Panc1 (cell line): ENCODE data around the gene ZBTB12. TPM values are rescaled to one million over a fixed set of nuclear protein-coding genes. Genes with fewer than 3 reads are reported as not detected.

ENCODE experiments used
- ATAC-seq: fragments of 200-7000 bp; cut with Tn5 transposase; 2 replicates; pipeline ENCODE4 v1.9.1; 2020; ENCODE audit warnings: mild to moderate bottlenecking, moderate library complexity
- Bru-seq: library from RNA; stranded (reverse); fragments of 400-500 nt; gene quantifications from one replicate; lab custom pipeline; 2021; lab: Mats Ljungman, UMichigan
- BruChase-seq, 2 experiments: library from RNA; stranded (reverse); fragments of 400-500 nt; gene quantifications; one replicate each; lab custom pipeline; 2021; lab: Mats Ljungman, UMichigan
- BruUV-seq: library from RNA; stranded (reverse); fragments of 400-500 nt; replicated peaks from 2 replicates; lab custom pipeline; 2021; lab: Mats Ljungman, UMichigan
- CTCF ChIA-PET: fragments of 300-600 bp; sonication (Branson Sonifier 250); formaldehyde crosslinking; loops from one replicate; lab custom pipeline; 2022; ENCODE audit warnings: antibody characterized with exemption; lab: Charles Lee
- POLR2A ChIA-PET: fragments of 300-600 bp; sonication (Branson Sonifier 250); formaldehyde crosslinking; loops from one replicate; lab custom pipeline; 2022; ENCODE audit warnings: antibody characterized with exemption; lab: Charles Lee
- DNase-seq: peaks from one replicate; pipeline ENCODE4 v3.0.0-alpha.2; 2010; ENCODE audit warnings: low read depth, low spot score
- H3K27ac ChIP-seq: 2 replicates; pipeline ENCODE4 v1.5.1; 2011; ENCODE audit warnings: mild to moderate bottlenecking, low read length, inconsistent platforms
- H3K27me3 ChIP-seq: fragments of 200-500 bp; sonication (Bioruptor generic); 2 replicates; pipeline ENCODE4 v1.6.0; 2014; ENCODE audit warnings: low read length, inconsistent platforms; ENCODE audit not compliant: control insufficient read depth, insufficient read depth
- H3K36me3 ChIP-seq: fragments of 200-500 bp; sonication (Bioruptor generic); 2 replicates; pipeline ENCODE4 v1.5.1; 2014; ENCODE audit warnings: inconsistent platforms, mild to moderate bottlenecking, low read length, moderate library complexity; ENCODE audit not compliant: control insufficient read depth, insufficient read depth
- H3K4me1 ChIP-seq: 2 replicates; pipeline ENCODE4 v1.5.1; 2011; ENCODE audit warnings: inconsistent platforms, mild to moderate bottlenecking, low read length, moderate library complexity; ENCODE audit not compliant: control insufficient read depth, insufficient read depth
- H3K4me3 ChIP-seq, 2 experiments: 2 replicates each; pipeline ENCODE4 v1.5.1; 2011 to 2012; ENCODE audit warnings: low read depth in 2 of 2, low read length in 2 of 2, mild to moderate bottlenecking in 2 of 2, inconsistent platforms in 1 of 2, moderate library complexity in 1 of 2
- H3K9me3 ChIP-seq: fragments of 200-500 bp; sonication (Bioruptor generic); 2 replicates; pipeline ENCODE4 v1.5.1; 2014; ENCODE audit warnings: low read depth, mild to moderate bottlenecking, inconsistent platforms, low read length, moderate library complexity; ENCODE audit not compliant: control insufficient read depth, insufficient read depth
- POLR2AphosphoS5 ChIP-seq: IDR thresholded peaks from 2 replicates; pipeline ENCODE4 v1.6.1; 2012; ENCODE audit warnings: mild to moderate bottlenecking, low read depth, low read length, moderate library complexity
- SIN3A ChIP-seq: IDR thresholded peaks from 2 replicates; pipeline ENCODE4 v1.6.1; 2012; ENCODE audit warnings: low read depth, mild to moderate bottlenecking, low read length, moderate library complexity, borderline replicate concordance; ENCODE audit not compliant: insufficient read depth
- TCF7L2 ChIP-seq: IDR thresholded peaks from 2 replicates; pipeline ENCODE4 v1.6.1; 2011; ENCODE audit warnings: mild to moderate bottlenecking, low read depth, low read length, inconsistent platforms
- in situ Hi-C: cut with HindIII; loops from 2 replicates; pipeline ENCODE4 v1.10.0; 2016; ENCODE audit warnings: low sequenced_read_pairs, low pct_unique_long_range_greater_than_20kb
- intact Hi-C: fragments of 100-400 bp; cut with micrococcal nuclease; formaldehyde crosslinking; loops from one replicate; pipeline ENCODE4 v1.10.0; 2022; ENCODE audit not compliant: unreplicated experiment
- long read RNA-seq: library from polyadenylated mRNA; unstranded; transcript quantifications from one replicate; pipeline ENCODE4 v2.0.0, GENCODE V29; 2021; ENCODE audit not compliant: unreplicated experiment
- polyA plus RNA-seq: library from polyadenylated mRNA; unstranded; fragments of >200 nt; gene quantifications from one replicate; pipeline ENCODE4 v1.2.1, GENCODE V29; 2012; ENCODE audit warnings: missing spikeins; ENCODE audit not compliant: insufficient read length
- total RNA-seq: library from RNA; stranded (reverse); gene quantifications from one replicate; pipeline ENCODE4 v1.2.1, GENCODE V29; 2021; ENCODE audit not compliant: unreplicated experiment
- TF ChIP-seq, protein P1 (sequence below): fragments of 450-650 bp; IDR thresholded peaks from 2 replicates; pipeline ENCODE4 v1.5.1; 2017; ENCODE audit warnings: mild to moderate bottlenecking
- TF ChIP-seq, protein P2 (sequence below), 2 experiments: IDR thresholded peaks; 2 replicates each; pipeline ENCODE4 v1.6.1; 2011 to 2012; ENCODE audit warnings: low read depth in 2 of 2, control low read depth in 1 of 2, low read length in 1 of 2, mild to moderate bottlenecking in 1 of 2, moderate library complexity in 1 of 2; ENCODE audit not compliant: insufficient read depth in 1 of 2

The ZBTB12 gene, protein sequence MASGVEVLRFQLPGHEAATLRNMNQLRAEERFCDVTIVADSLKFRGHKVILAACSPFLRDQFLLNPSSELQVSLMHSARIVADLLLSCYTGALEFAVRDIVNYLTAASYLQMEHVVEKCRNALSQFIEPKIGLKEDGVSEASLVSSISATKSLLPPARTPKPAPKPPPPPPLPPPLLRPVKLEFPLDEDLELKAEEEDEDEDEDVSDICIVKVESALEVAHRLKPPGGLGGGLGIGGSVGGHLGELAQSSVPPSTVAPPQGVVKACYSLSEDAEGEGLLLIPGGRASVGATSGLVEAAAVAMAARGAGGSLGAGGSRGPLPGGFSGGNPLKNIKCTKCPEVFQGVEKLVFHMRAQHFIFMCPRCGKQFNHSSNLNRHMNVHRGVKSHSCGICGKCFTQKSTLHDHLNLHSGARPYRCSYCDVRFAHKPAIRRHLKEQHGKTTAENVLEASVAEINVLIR
- total RNA-seq (9.4 TPM), Bru-seq, nascent RNA (percentile 53 among the genes with signal in this experiment), BruChase-seq, experiment 1, labeled RNA remaining after a 2-hour chase (percentile 65 among the genes with signal in this experiment), BruChase-seq, experiment 2, labeled RNA remaining after a 6-hour chase (percentile 73 among the genes with signal in this experiment)
- 13.8 TPM for polyA plus RNA-seq
- long read RNA-seq, result 0 reads

DNA sequence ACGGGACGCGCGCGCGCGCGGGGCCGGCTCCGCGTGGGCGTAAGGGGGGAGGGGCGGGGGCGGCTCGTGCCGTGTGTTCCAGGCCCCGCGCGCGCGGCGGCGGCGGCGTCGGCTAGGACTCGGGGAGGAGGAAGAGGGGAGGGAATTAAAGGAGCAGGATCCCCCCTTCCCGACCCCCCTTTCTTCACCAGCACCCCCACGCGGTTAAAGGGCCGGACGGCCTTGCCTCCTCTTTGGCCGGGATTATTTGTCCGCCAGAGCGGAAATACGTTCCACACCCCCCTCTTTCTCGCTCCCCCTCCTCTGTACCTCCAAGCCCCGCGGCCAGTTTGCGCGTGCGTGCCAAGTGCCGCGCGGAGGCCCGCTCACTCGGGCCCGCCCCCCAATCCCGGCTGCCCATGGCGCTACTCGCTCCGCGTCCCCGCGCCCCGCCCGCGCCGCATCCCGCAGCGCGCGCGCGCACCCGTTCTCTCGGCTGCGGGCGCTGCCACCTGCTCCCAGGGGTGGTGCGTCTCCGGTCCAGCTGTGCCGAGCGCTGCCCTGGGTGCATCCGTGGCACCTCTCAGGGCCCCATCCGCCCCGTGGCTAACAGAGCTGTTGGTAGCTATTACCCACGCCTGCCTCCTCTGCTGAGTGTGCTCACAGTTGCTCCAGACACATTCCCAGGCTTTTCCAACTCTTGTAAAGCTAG, at the start of gene ZBTB12:
TSS of gene ZBTB12 (minus strand) at position 134 of the 691 bp plus-strand sequence. CDS start 781 bp downstream, outside the sequence.
- TF ChIP-seq SIN3A (peak; percentile 45; the same call in 1 of the 2 replicates), TCF7L2 (no peak), POLR2AphosphoS5 (peak; percentile 52; the same call in 1 of the 2 replicates)
- TF ChIP-seq, protein P1, sequence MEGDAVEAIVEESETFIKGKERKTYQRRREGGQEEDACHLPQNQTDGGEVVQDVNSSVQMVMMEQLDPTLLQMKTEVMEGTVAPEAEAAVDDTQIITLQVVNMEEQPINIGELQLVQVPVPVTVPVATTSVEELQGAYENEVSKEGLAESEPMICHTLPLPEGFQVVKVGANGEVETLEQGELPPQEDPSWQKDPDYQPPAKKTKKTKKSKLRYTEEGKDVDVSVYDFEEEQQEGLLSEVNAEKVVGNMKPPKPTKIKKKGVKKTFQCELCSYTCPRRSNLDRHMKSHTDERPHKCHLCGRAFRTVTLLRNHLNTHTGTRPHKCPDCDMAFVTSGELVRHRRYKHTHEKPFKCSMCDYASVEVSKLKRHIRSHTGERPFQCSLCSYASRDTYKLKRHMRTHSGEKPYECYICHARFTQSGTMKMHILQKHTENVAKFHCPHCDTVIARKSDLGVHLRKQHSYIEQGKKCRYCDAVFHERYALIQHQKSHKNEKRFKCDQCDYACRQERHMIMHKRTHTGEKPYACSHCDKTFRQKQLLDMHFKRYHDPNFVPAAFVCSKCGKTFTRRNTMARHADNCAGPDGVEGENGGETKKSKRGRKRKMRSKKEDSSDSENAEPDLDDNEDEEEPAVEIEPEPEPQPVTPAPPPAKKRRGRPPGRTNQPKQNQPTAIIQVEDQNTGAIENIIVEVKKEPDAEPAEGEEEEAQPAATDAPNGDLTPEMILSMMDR, result no peak
- TF ChIP-seq, protein P2, sequence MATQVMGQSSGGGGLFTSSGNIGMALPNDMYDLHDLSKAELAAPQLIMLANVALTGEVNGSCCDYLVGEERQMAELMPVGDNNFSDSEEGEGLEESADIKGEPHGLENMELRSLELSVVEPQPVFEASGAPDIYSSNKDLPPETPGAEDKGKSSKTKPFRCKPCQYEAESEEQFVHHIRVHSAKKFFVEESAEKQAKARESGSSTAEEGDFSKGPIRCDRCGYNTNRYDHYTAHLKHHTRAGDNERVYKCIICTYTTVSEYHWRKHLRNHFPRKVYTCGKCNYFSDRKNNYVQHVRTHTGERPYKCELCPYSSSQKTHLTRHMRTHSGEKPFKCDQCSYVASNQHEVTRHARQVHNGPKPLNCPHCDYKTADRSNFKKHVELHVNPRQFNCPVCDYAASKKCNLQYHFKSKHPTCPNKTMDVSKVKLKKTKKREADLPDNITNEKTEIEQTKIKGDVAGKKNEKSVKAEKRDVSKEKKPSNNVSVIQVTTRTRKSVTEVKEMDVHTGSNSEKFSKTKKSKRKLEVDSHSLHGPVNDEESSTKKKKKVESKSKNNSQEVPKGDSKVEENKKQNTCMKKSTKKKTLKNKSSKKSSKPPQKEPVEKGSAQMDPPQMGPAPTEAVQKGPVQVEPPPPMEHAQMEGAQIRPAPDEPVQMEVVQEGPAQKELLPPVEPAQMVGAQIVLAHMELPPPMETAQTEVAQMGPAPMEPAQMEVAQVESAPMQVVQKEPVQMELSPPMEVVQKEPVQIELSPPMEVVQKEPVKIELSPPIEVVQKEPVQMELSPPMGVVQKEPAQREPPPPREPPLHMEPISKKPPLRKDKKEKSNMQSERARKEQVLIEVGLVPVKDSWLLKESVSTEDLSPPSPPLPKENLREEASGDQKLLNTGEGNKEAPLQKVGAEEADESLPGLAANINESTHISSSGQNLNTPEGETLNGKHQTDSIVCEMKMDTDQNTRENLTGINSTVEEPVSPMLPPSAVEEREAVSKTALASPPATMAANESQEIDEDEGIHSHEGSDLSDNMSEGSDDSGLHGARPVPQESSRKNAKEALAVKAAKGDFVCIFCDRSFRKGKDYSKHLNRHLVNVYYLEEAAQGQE (IDR thresholded peaks at IDR 0.05; ENCODE audit: insufficient read depth in 1 of 2, low read depth in 2 of 2, low read length in 1 of 2), result 0 out of 4 replicates have a peak, but pooled peaks of 1 of the 2 experiments have one; percentile 18
- ATAC-seq (peak; percentile 83), DNase-seq (peak; percentile 64)
- intact Hi-C loops (no loop called here), in situ Hi-C loops (no loop called here)
- Histone ChIP-seq H3K27ac (peak within 1 kb of the TSS; percentile 92), H3K36me3 (no peaks in the 10 kb centered on the region; the same call in 1 of the 2 replicates), H3K4me1 (peaks cover 17% of the 10 kb centered on the region), H3K4me3 (peak within 1 kb of the TSS; percentile 54 to 70), H3K27me3 (no peaks in the 10 kb centered on the region), H3K9me3 (no peaks in the 10 kb centered on the region)
- BruUV-seq, result no TSS peak
- ChIA-PET POLR2A (interaction anchor here (0.6 kb wide), 1 partner anchor 14 kb away, joined by 4 read pairs; no protein-coding TSS in a partner anchor), CTCF (interaction anchor here (0.6 to 0.8 kb wide), 2 partner anchors 21 to 50 kb away, joined by 3 read pairs; no protein-coding TSS in a partner anchor)

DNA sequence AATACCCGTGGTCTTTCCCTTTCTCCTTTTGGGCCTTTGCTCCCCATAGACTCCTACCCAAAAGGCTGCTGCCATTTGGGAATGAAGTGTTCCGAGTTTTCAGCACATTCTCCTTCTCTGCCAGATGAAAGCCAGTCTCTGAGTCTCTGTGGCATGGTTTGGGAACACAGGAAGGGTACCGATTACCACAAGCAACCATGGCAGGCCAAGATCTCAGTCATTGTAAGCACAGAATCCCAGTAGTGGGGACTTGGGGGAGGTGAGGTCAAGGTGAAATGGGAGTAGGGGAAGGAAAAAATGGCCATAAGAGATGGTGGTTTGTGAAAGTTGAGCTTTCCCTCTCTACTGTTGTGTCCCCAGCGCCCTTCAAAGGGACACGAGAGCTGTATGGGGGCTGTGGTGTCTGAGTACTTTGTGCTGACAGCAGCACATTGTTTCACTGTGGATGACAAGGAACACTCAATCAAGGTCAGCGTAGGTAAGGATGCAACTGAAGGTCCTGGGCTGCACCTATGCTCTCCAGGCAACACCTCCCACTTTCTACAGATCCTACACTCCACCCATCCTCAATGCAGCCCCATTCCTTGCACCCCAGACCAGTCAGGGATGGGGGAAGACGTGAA, 48.2 kb upstream of the ZBTB12 start:
- BruUV-seq, result no TSS peak
- intact Hi-C loops (no loop called here), in situ Hi-C loops (no loop called here)
- DNase-seq, result no peak
- TF ChIP-seq, protein P1, result no peak
- no peak for TF ChIP-seq POLR2AphosphoS5
- TF ChIP-seq, protein P2 (IDR thresholded peaks at IDR 0.05; ENCODE audit: insufficient read depth in 1 of 2, low read depth in 2 of 2, low read length in 1 of 2), result no peak
- TF ChIP-seq SIN3A, result no peak
- Histone ChIP-seq H3K27ac (no peak overlapping the region), H3K27me3 (no peaks in the 10 kb centered on the region), H3K9me3 (no peaks in the 10 kb centered on the region), H3K4me1 (peaks cover 8% of the 10 kb centered on the region; the same call in 1 of the 2 replicates), H3K4me3 (no peak overlapping the region), H3K36me3 (peaks cover 12% of the 10 kb centered on the region)
- POLR2A ChIA-PET, result interaction anchor here (1.5 kb wide), 1 partner anchor 9 kb away, joined by 3 read pairs; the partner anchor contains the start of genes NELFE and SKIC2
- CTCF ChIA-PET, result interaction anchor here (1.0 kb wide), 1 partner anchor 46 kb away, joined by 3 read pairs; no protein-coding TSS in a partner anchor
- ATAC-seq, result no peak
